Activated T-helper 1 cell treated with anti-CD3 and anti-CD28 coated beads, Interleukin-12 subunit alpha, Interleukin-12 subunit beta, Interleukin-2, Interleukin-4 antibody, amounts not matched to agents 30 ng/mL and 10 ng/mL and 1 ng/mL, durations not matched to agents 14 hours and 24 hours and 36 hours (primary cell): Measurements from ENCODE around the gene XK. TPM values are rescaled to one million over a fixed set of nuclear protein-coding genes. Genes with fewer than 3 reads are reported as not detected.

ENCODE experiments used
- DNase-seq: peaks from one replicate; pipeline ENCODE4 v3.0.0; 2021; ENCODE audit warnings: low spot score
- H3K27ac Mint-ChIP-seq: one replicate; pipeline ENCODE4 v1.8.0; 2021; ENCODE audit warnings: mild to moderate bottlenecking, mixed read lengths
- H3K27me3 Mint-ChIP-seq: one replicate; pipeline ENCODE4 v1.8.0; 2022; ENCODE audit warnings: mild to moderate bottlenecking, moderate library complexity, mixed read lengths; ENCODE audit not compliant: insufficient read depth
- H3K36me3 Mint-ChIP-seq: one replicate; pipeline ENCODE4 v1.8.0; 2021; ENCODE audit warnings: low read depth, mixed read lengths
- H3K4me1 Mint-ChIP-seq: one replicate; pipeline ENCODE4 v1.8.0; 2021; ENCODE audit warnings: low read depth, mixed read lengths
- H3K4me3 Mint-ChIP-seq: one replicate; pipeline ENCODE4 v1.8.0; 2021; ENCODE audit warnings: mild to moderate bottlenecking, moderate library complexity, mixed read lengths
- H3K9me3 Mint-ChIP-seq: one replicate; pipeline ENCODE4 v1.8.0; 2021; ENCODE audit warnings: mixed read lengths
- intact Hi-C: fragments of 100-400 bp; cut with micrococcal nuclease; formaldehyde crosslinking; loops from one replicate; pipeline ENCODE4 v1.15.1; 2024
- total RNA-seq: library from RNA; stranded (reverse); gene quantifications from 2 replicates; pipeline ENCODE4 v1.2.3, GENCODE V29; 2022

The XK gene
- total RNA-seq, 1 donor from 2014 or later: 0.39 TPM

- no peaks in the 10 kb centered on the region for H3K9me3 Mint-ChIP-seq
- intact Hi-C loops: no loop called here
- no peak overlapping the region for H3K4me3 Mint-ChIP-seq
- peaks cover 5% of the 10 kb centered on the region for H3K27me3 Mint-ChIP-seq
- H3K36me3 Mint-ChIP-seq: no peaks in the 10 kb centered on the region
- no peak overlapping the region for H3K27ac Mint-ChIP-seq
- H3K4me1 Mint-ChIP-seq: no peaks in the 10 kb centered on the region
- no peak for DNase-seq
Measured at GRCh38 chrX:37659047-37659446, 26.5 kb upstream of the XK start.

- no peak overlapping the region for H3K27ac Mint-ChIP-seq
- no peaks in the 10 kb centered on the region for H3K9me3 Mint-ChIP-seq
- H3K4me3 Mint-ChIP-seq: no peak overlapping the region
- H3K27me3 Mint-ChIP-seq: peaks cover 2% of the 10 kb centered on the region
- H3K36me3 Mint-ChIP-seq: no peaks in the 10 kb centered on the region
- no peak for DNase-seq
- intact Hi-C loops: no loop called here
- no peaks in the 10 kb centered on the region for H3K4me1 Mint-ChIP-seq
Measured at GRCh38 chrX:37662181-37662580, 23.4 kb upstream of the XK start.

- Mint-ChIP-seq H3K27ac (no peak overlapping the region), H3K4me3 (no peak overlapping the region), H3K9me3 (no peaks in the 10 kb centered on the region), H3K4me1 (no peaks in the 10 kb centered on the region), H3K36me3 (no peaks in the 10 kb centered on the region), H3K27me3 (peaks cover 2% of the 10 kb centered on the region)
- intact Hi-C loops: no loop called here
- DNase-seq: no peak
Measured at GRCh38 chrX:37666516-37666915, 19.1 kb upstream of the XK start.

- no peaks in the 10 kb centered on the region for H3K4me1 Mint-ChIP-seq
- no peaks in the 10 kb centered on the region for H3K36me3 Mint-ChIP-seq
- intact Hi-C loops: no loop called here
- no peak for DNase-seq
- H3K27ac Mint-ChIP-seq: no peak overlapping the region
- no peak overlapping the region for H3K4me3 Mint-ChIP-seq
- peaks cover 2% of the 10 kb centered on the region for H3K27me3 Mint-ChIP-seq
- H3K9me3 Mint-ChIP-seq: no peaks in the 10 kb centered on the region
Measured at GRCh38 chrX:37667141-37667540, 18.4 kb upstream of the XK start.

GRCh38 chrX:37672563-37672962 lies 13.0 kb upstream of the XK start:
- Mint-ChIP-seq H3K27ac (no peak overlapping the region), H3K4me3 (no peak overlapping the region), H3K4me1 (no peaks in the 10 kb centered on the region), H3K9me3 (no peaks in the 10 kb centered on the region), H3K36me3 (no peaks in the 10 kb centered on the region), H3K27me3 (peaks cover 4% of the 10 kb centered on the region)
- DNase-seq: no peak
- intact Hi-C loops: no loop called here

GRCh38 chrX:37676811-37677210 lies 8.8 kb upstream of the XK start:
- Mint-ChIP-seq H3K4me3 (no peak overlapping the region), H3K27ac (no peak overlapping the region), H3K4me1 (no peaks in the 10 kb centered on the region), H3K9me3 (no peaks in the 10 kb centered on the region), H3K36me3 (no peaks in the 10 kb centered on the region), H3K27me3 (peaks cover 2% of the 10 kb centered on the region)
- intact Hi-C loops: no loop called here
- DNase-seq: no peak

GRCh38 chrX:37677243-37677642 lies 8.3 kb upstream of the XK start:
- no peaks in the 10 kb centered on the region for H3K4me1 Mint-ChIP-seq
- H3K4me3 Mint-ChIP-seq: no peak overlapping the region
- intact Hi-C loops: no loop called here
- H3K9me3 Mint-ChIP-seq: no peaks in the 10 kb centered on the region
- no peak for DNase-seq
- H3K27me3 Mint-ChIP-seq: peaks cover 2% of the 10 kb centered on the region
- H3K27ac Mint-ChIP-seq: no peak overlapping the region
- H3K36me3 Mint-ChIP-seq: no peaks in the 10 kb centered on the region

GRCh38 chrX:37677765-37678164 lies 7.8 kb upstream of the XK start:
- peaks cover 2% of the 10 kb centered on the region for H3K27me3 Mint-ChIP-seq
- H3K4me1 Mint-ChIP-seq: no peaks in the 10 kb centered on the region
- H3K27ac Mint-ChIP-seq: no peak overlapping the region
- intact Hi-C loops: no loop called here
- H3K4me3 Mint-ChIP-seq: no peak overlapping the region
- no peak for DNase-seq
- no peaks in the 10 kb centered on the region for H3K9me3 Mint-ChIP-seq
- no peaks in the 10 kb centered on the region for H3K36me3 Mint-ChIP-seq

GRCh38 chrX:37678574-37678973 lies 7.0 kb upstream of the XK start:
- Mint-ChIP-seq H3K4me3 (no peak overlapping the region), H3K4me1 (no peaks in the 10 kb centered on the region), H3K36me3 (no peaks in the 10 kb centered on the region), H3K27me3 (peaks cover 2% of the 10 kb centered on the region), H3K27ac (no peak overlapping the region), H3K9me3 (no peaks in the 10 kb centered on the region)
- intact Hi-C loops: no loop called here
- DNase-seq: no peak

GRCh38 chrX:37679230-37679629 lies 6.4 kb upstream of the XK start:
- no peak for DNase-seq
- no peaks in the 10 kb centered on the region for H3K36me3 Mint-ChIP-seq
- H3K9me3 Mint-ChIP-seq: no peaks in the 10 kb centered on the region
- H3K27me3 Mint-ChIP-seq: peaks cover 3% of the 10 kb centered on the region
- intact Hi-C loops: no loop called here
- no peaks in the 10 kb centered on the region for H3K4me1 Mint-ChIP-seq
- H3K4me3 Mint-ChIP-seq: no peak overlapping the region
- no peak overlapping the region for H3K27ac Mint-ChIP-seq

- Mint-ChIP-seq H3K4me1 (no peaks in the 10 kb centered on the region), H3K27me3 (peaks cover 5% of the 10 kb centered on the region)
Measured at GRCh38 chrX:37679888-37680287, 5.7 kb upstream of the XK start.

GRCh38 chrX:37684426-37684825 lies 1.2 kb upstream of the XK start:
- Mint-ChIP-seq H3K4me1 (no peaks in the 10 kb centered on the region), H3K36me3 (no peaks in the 10 kb centered on the region), H3K27me3 (peaks cover 2% of the 10 kb centered on the region), H3K9me3 (no peaks in the 10 kb centered on the region), H3K27ac (no peak overlapping the region), H3K4me3 (peak overlapping the region; percentile 53)
- DNase-seq: no peak
- intact Hi-C loops: no loop called here

More at GRCh38 chrX:37679888-37680287, 5.7 kb upstream of the XK start:
- no peaks in the 10 kb centered on the region for H3K36me3 Mint-ChIP-seq
- no peak for DNase-seq
- H3K4me3 Mint-ChIP-seq: no peak overlapping the region
- H3K27ac Mint-ChIP-seq: no peak overlapping the region
- intact Hi-C loops: no loop called here
- H3K9me3 Mint-ChIP-seq: no peaks in the 10 kb centered on the region

GRCh38 chrX:37684973-37685372 lies 618 bp upstream of the XK start:
- Mint-ChIP-seq H3K36me3 (no peaks in the 10 kb centered on the region), H3K4me3 (peak overlapping the region; percentile 53), H3K27ac (no peak overlapping the region), H3K27me3 (peaks cover 2% of the 10 kb centered on the region), H3K4me1 (no peaks in the 10 kb centered on the region), H3K9me3 (no peaks in the 10 kb centered on the region)
- no peak for DNase-seq
- intact Hi-C loops: loop anchor here (5.0 kb wide), 1 partner anchor 62 kb away; no protein-coding TSS in a partner anchor

GRCh38 chrX:37686369-37686995 lies 891 bp downstream of the XK start:
- H3K4me1 Mint-ChIP-seq: no peaks in the 10 kb centered on the region

More at GRCh38 chrX:37686369-37686995, 891 bp downstream of the XK start:
- DNase-seq: no peak
- H3K27ac Mint-ChIP-seq: no peak overlapping the region
- peaks cover 2% of the 10 kb centered on the region for H3K27me3 Mint-ChIP-seq
- intact Hi-C loops: loop anchor here (5.0 kb wide), 1 partner anchor 61 kb away; no protein-coding TSS in a partner anchor
- H3K9me3 Mint-ChIP-seq: no peaks in the 10 kb centered on the region
- no peaks in the 10 kb centered on the region for H3K36me3 Mint-ChIP-seq
- H3K4me3 Mint-ChIP-seq: peak overlapping the region; percentile 75
